H1 (cell line): ENCODE measurements around the gene ITGAV. TPM values are rescaled to one million over a fixed set of nuclear protein-coding genes. Genes with fewer than 3 reads are reported as not detected.
A peak's percentile ranks its signal among the peaks of the same experiment; 100 is the strongest.

Source experiments
- CTCF ChIA-PET: fragments of 300-600 bp; sonication (Branson Sonifier 250); formaldehyde crosslinking; loops from one replicate; lab custom pipeline; 2021; ENCODE audit not compliant: partially characterized antibody; lab: Charles Lee
- POLR2A ChIA-PET: fragments of 300-600 bp; sonication (Branson Sonifier 250); formaldehyde crosslinking; loops from one replicate; lab custom pipeline; 2021; ENCODE audit warnings: inconsistent platforms; ENCODE audit not compliant: partially characterized antibody; lab: Charles Lee
- DNase-seq, 2 experiments: peaks; one replicate each; pipeline versions ENCODE4 v3.0.0 to v3.0.0-alpha.2; 2010 to 2022; ENCODE audit warnings: low spot score in 2 of 2, low read depth in 1 of 2, mixed read lengths in 1 of 2
- FAIRE-seq: peaks from 2 replicates; lab custom pipeline; 2011; peaks lifted over from hg19 to GRCh38; lab: Jason Lieb, UNC
- H2AFZ ChIP-seq: 2 replicates; pipeline ENCODE4 v1.8.1; 2012; ENCODE audit warnings: low read length, inconsistent platforms
- H2AK5ac ChIP-seq: 2 replicates; pipeline ENCODE4 v1.6.1; 2013; ENCODE audit warnings: low read depth, low read length
- H2BK120ac ChIP-seq: replicated peaks from 2 replicates; pipeline ENCODE3; 2013; ENCODE audit warnings: low read depth, low read length, inconsistent platforms
- H2BK12ac ChIP-seq: 2 replicates; pipeline ENCODE4 v1.6.1; 2013; ENCODE audit warnings: low read depth, low read length
- H2BK15ac ChIP-seq: 2 replicates; pipeline ENCODE4 v1.6.1; 2013; ENCODE audit warnings: low read length
- H2BK20ac ChIP-seq: 2 replicates; pipeline ENCODE4 v1.6.1; 2013; ENCODE audit warnings: low read length
- H2BK5ac ChIP-seq: 2 replicates; pipeline ENCODE4 v1.6.1; 2013; ENCODE audit warnings: low read depth, low read length
- H3K14ac ChIP-seq: 2 replicates; pipeline ENCODE4 v1.6.1; 2013; ENCODE audit warnings: inconsistent platforms; ENCODE audit not compliant: insufficient read length
- H3K18ac ChIP-seq: 2 replicates; pipeline ENCODE4 v1.6.1; 2013; ENCODE audit warnings: low read length; ENCODE audit errors: extremely low read depth
- H3K23ac ChIP-seq: 2 replicates; pipeline ENCODE4 v1.6.1; 2013; ENCODE audit warnings: inconsistent platforms; ENCODE audit not compliant: insufficient read length
- H3K23me2 ChIP-seq: 2 replicates; pipeline ENCODE4 v1.6.1; 2013; ENCODE audit warnings: low read depth, low read length
- H3K27ac ChIP-seq: 2 replicates; pipeline ENCODE4 v1.6.1; 2011; ENCODE audit warnings: low read depth, low read length, inconsistent platforms
- H3K27me3 ChIP-seq, 4 experiments: replicated peaks in 1 of 4; 1 replicate in 1 of 4; 2 replicates in 3 of 4; pipeline versions ENCODE4 v1.6.1 to v1.8.1; 2011 to 2013; ENCODE audit warnings: low read length in 3 of 4, mild to moderate bottlenecking in 3 of 4, inconsistent platforms in 2 of 4, mixed read lengths in 2 of 4, moderate library complexity in 1 of 4; ENCODE audit not compliant: control insufficient read depth in 3 of 4, insufficient read depth in 3 of 4; ENCODE audit errors: extremely low read depth in 1 of 4
- H3K36me3 ChIP-seq, 4 experiments: 2 replicates each; pipeline versions ENCODE4 v1.6.1 to v1.8.1; 2011 to 2013; ENCODE audit warnings: mild to moderate bottlenecking in 4 of 4, low read length in 3 of 4, moderate library complexity in 2 of 4, control low read depth in 1 of 4, inconsistent platforms in 1 of 4; ENCODE audit not compliant: insufficient read depth in 4 of 4, control insufficient read depth in 2 of 4
- H3K4ac ChIP-seq: replicated peaks from 2 replicates; pipeline ENCODE3; 2013; ENCODE audit warnings: low read length, low read depth, mixed read lengths, inconsistent platforms; ENCODE audit not compliant: insufficient read length
- H3K4me1 ChIP-seq, 4 experiments: replicated peaks in 1 of 4; 1 replicate in 1 of 4; 2 replicates in 3 of 4; pipeline versions ENCODE4 v1.6.1 to v1.8.1; 2011 to 2013; ENCODE audit warnings: low read length in 3 of 4, inconsistent platforms in 2 of 4, mixed read lengths in 1 of 4; ENCODE audit not compliant: insufficient read depth in 4 of 4, control insufficient read depth in 3 of 4
- H3K4me2 ChIP-seq, 2 experiments: 2 replicates each; pipeline versions ENCODE4 v1.6.1 to v1.8.1; 2011 to 2013; ENCODE audit warnings: low read depth in 2 of 2, low read length in 2 of 2, control low read depth in 1 of 2, inconsistent platforms in 1 of 2, mild to moderate bottlenecking in 1 of 2; ENCODE audit not compliant: insufficient read depth in 1 of 2
- H3K4me3 ChIP-seq, 4 experiments: fragments of 200-600, 300-600 bp in 1 of 4; sonication (generic), shearing (Covaris generic), sonication (Bioruptor Twin) in 1 of 4; 2 replicates each; pipeline versions ENCODE4 v1.5.1 to v1.8.1; 2011 to 2016; ENCODE audit warnings: low read length in 4 of 4, low read depth in 3 of 4, control low read depth in 2 of 4, inconsistent platforms in 2 of 4, mild to moderate bottlenecking in 2 of 4, mixed read lengths in 1 of 4, moderate library complexity in 1 of 4; ENCODE audit not compliant: insufficient read depth in 2 of 4; ENCODE audit errors: extremely low read depth in 1 of 4
- H3K56ac ChIP-seq: replicated peaks from 2 replicates; pipeline ENCODE3; 2013; ENCODE audit warnings: low read depth, mild to moderate bottlenecking, mixed read lengths, low read length, inconsistent platforms; ENCODE audit not compliant: insufficient read length
- H3K79me1 ChIP-seq: 2 replicates; pipeline ENCODE4 v1.6.1; 2013; ENCODE audit warnings: low read depth, low read length, control low read depth
- H3K79me2 ChIP-seq, 2 experiments: 2 replicates each; pipeline versions ENCODE4 v1.6.1 to v1.8.1; 2012 to 2013; ENCODE audit warnings: low read length in 2 of 2, mild to moderate bottlenecking in 2 of 2, inconsistent platforms in 1 of 2; ENCODE audit not compliant: insufficient read depth in 2 of 2, control insufficient read depth in 1 of 2
- H3K9ac ChIP-seq, 4 experiments: replicated peaks in 1 of 4; 1 replicate in 1 of 4; 2 replicates in 3 of 4; pipeline versions ENCODE4 v1.6.1 to v1.8.1; 2011 to 2013; ENCODE audit warnings: low read depth in 3 of 4, low read length in 3 of 4, control low read depth in 2 of 4, mild to moderate bottlenecking in 2 of 4, moderate library complexity in 2 of 4, inconsistent platforms in 1 of 4; ENCODE audit errors: extremely low read depth in 1 of 4
- H3K9me3 ChIP-seq, 2 experiments: 2 replicates each; pipeline versions ENCODE4 v1.6.1 to v1.8.1; 2012 to 2013; ENCODE audit warnings: mild to moderate bottlenecking in 2 of 2, moderate library complexity in 2 of 2, control low read depth in 1 of 2, inconsistent platforms in 1 of 2, low read depth in 1 of 2, low read length in 1 of 2, mixed read lengths in 1 of 2; ENCODE audit not compliant: insufficient read depth in 2 of 2
- H4K20me1 ChIP-seq, 2 experiments: replicated peaks in 1 of 2; 2 replicates each; pipeline versions ENCODE3 to v1.8.1; 2011 to 2013; ENCODE audit warnings: inconsistent platforms in 2 of 2, low read length in 2 of 2, mild to moderate bottlenecking in 1 of 2; ENCODE audit not compliant: insufficient read depth in 2 of 2, control insufficient read depth in 1 of 2
- H4K5ac ChIP-seq: 2 replicates; pipeline ENCODE4 v1.6.1; 2013; ENCODE audit warnings: low read length, low read depth, mixed read lengths, inconsistent platforms; ENCODE audit not compliant: insufficient read length
- H4K8ac ChIP-seq: 2 replicates; pipeline ENCODE4 v1.8.0; 2013; ENCODE audit warnings: mild to moderate bottlenecking, moderate library complexity, low read length, inconsistent platforms; ENCODE audit not compliant: insufficient read depth; ENCODE audit errors: extremely low read depth
- H4K91ac ChIP-seq: replicated peaks from 2 replicates; pipeline ENCODE3; 2013; ENCODE audit warnings: low read length, mixed read lengths, inconsistent platforms; ENCODE audit not compliant: insufficient read length
- BACH1 ChIP-seq: IDR thresholded peaks from 2 replicates; pipeline ENCODE4 v1.6.1; 2012; ENCODE audit warnings: low read length, improper control_type of control experiment
- EGR1 ChIP-seq: IDR thresholded peaks from 2 replicates; pipeline ENCODE4 v1.6.1; 2011; ENCODE audit warnings: low read depth, low read length, borderline replicate concordance
- SRF ChIP-seq: IDR thresholded peaks from 2 replicates; pipeline ENCODE4 v1.6.1; 2011; ENCODE audit warnings: mild to moderate bottlenecking, low read depth, low read length, moderate library complexity
- WGBS, 2 experiments: shearing (Covaris generic) in 1 of 2; methylation state at CpG; one replicate each; pipeline versions ENCODE4 v1.1.6 to v1.1.7; 2013 to 2015; ENCODE audit warnings: low lambda C conversion rate in 2 of 2, mixed read lengths in 2 of 2, inconsistent platforms in 1 of 2, low coverage in 1 of 2, missing lambda C conversion rate in 1 of 2; ENCODE audit not compliant: insufficient replicate concordance in 2 of 2, insufficient coverage in 1 of 2, insufficient read length in 1 of 2; ENCODE audit errors: extremely low coverage in 1 of 2, missing lambda C conversion rate in 1 of 2; 5-methylcytosine and 5-hydroxymethylcytosine counted together
- polyA plus RNA-seq, 7 experiments: library from polyadenylated mRNA; depleted of rRNA in 3 of 7; stranded (reverse) in 5 of 7; unstranded in 2 of 7; fragments of >200 nt in 5 of 7; fragments of 200-250 nt in 2 of 7; gene quantifications; 1 replicate in 5 of 7; 2 replicates in 1 of 7; 4 replicates in 1 of 7; pipeline versions ENCODE4 v1.2.1 to v1.2.3, GENCODE V29; 2011 to 2013; ENCODE audit warnings: missing spikeins in 2 of 7, mixed read lengths in 2 of 7
- total RNA-seq: library from RNA; stranded (reverse); fragmentation: NEBNext Ultra II Directional; extraction: Animal tissue kit (Norgen Biotek cat#: 25700); gene quantifications from 2 replicates; pipeline ENCODE4 v1.2.1, GENCODE V29; 2021

Gene ITGAV
- total and polyA plus RNA-seq, 2 of the 8 experiments (the other 6 are each of a cell fraction or from before 2014, with no cell fraction given): 11.7 to 42.4 TPM

DNA sequence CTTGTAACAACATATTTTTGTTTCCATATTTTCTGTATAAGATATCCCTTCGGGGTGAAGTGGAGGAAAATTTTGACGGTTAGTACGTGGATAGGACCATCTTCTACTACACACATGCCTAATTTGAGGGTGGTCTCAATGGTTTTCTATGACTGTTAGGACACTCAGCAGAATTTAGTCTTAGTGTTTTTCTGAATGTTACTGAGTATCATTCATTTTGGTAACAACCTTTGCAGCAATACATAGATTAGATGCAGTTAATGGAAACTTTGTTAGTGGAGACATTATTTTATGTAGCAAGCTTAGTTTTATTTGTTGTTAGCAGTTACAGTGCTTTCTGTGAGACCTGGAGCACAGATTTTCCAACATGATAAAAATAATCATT, 1.6 kb downstream of the ITGAV start:
- Histone ChIP-seq H3K79me2 (peaks cover 0 to 60% of the 10 kb centered on the region in 2 experiments; a peak in 3 of 4 replicates), H4K20me1 (no peaks in the 10 kb centered on the region), H3K23ac (no peak overlapping the region), H4K8ac (no peak overlapping the region), H3K27ac (no peak overlapping the region), H3K4me3 (peak overlapping the region; percentile 77 to 96 (median 94); a peak in 7 of 8 replicates), H2AFZ (no peak overlapping the region), H2BK15ac (no peak overlapping the region), H2AK5ac (no peak overlapping the region), H3K14ac (no peak overlapping the region), H4K5ac (no peak overlapping the region), H2BK5ac (no peak overlapping the region), H3K56ac (no peak overlapping the region), H2BK120ac (no peak overlapping the region), H3K9ac (no peak overlapping the region), H3K4ac (no peak overlapping the region), H4K91ac (no peak overlapping the region), H2BK20ac (no peak overlapping the region), H3K79me1 (no peaks in the 10 kb centered on the region), H3K4me2 (peak overlapping the region; percentile 71 to 92), H3K36me3 (no peaks in the 10 kb centered on the region), H3K18ac (no peak overlapping the region), H3K4me1 (peaks cover 0 to 4% (median 2%) of the 10 kb centered on the region in 4 experiments; a peak in 4 of 7 replicates), H3K9me3 (no peaks in the 10 kb centered on the region), H2BK12ac (no peak overlapping the region), H3K27me3 (no peaks in the 10 kb centered on the region), H3K23me2 (peaks cover 10% of the 10 kb centered on the region)
- DNase-seq (no peak), FAIRE-seq (no peak)
- ChIA-PET CTCF (interaction anchor here (1.0 kb wide), 1 partner anchor 50 kb away, joined by 3 read pairs; no protein-coding TSS in a partner anchor), POLR2A (interaction anchor here (1.0 to 1.4 kb wide), 2 partner anchors 27 to 105 kb away, joined by 4 to 5 read pairs; partner anchors contain the start of gene ZC3H15)
- WGBS, 2 experiments: 20% methylated on average over 3 of the region's 3 CpGs; no CpG with 5 or more reads in 1 of the 2 experiments
- TF ChIP-seq BACH1 (no peak), EGR1 (no peak), SRF (no peak)
